ENCODE measurements around the gene KCNG4. TPM values are rescaled to one million over a fixed set of nuclear protein-coding genes. Genes with fewer than 3 reads are reported as not detected.

The KCNG4 gene
- polyA plus RNA-seq, 1 donor from 2014 or later, result not detected

DNA sequence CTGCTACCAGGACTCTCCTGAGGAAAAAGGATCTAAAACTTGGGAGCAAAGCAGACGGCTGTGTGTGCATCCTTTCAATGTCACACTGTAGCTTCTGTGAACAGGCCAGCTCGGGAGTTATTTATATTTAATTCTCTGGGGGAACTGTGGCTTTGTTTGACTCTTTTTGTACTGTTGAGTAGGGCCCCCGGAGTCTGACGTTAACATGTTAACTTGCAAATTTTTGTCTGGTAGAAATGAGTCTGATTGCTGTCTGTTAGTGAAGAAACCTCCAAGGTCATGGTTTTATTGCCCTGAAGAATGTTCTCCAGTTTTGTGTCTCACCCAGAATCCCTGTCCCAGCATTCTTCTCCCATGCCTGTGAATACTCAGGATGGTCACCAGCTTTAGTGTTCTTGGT, 14.2 kb upstream of the KCNG4 start:
- Histone ChIP-seq H4K20me1 (ENCODE audit: insufficient read depth) (no peaks in the 10 kb centered on the region), H3K9ac (ENCODE audit: low read length) (no peak overlapping the region), H3K36me3 (ENCODE audit: insufficient read depth, low read length) (no peaks in the 10 kb centered on the region), H3F3A (ENCODE audit: insufficient read depth, low read length, poor library complexity, severe bottlenecking) (no peaks in the 10 kb centered on the region), H3K9me2 (ENCODE audit: insufficient read depth, low read length) (no peaks in the 10 kb centered on the region), H3K4me2 (ENCODE audit: low read length) (no peak overlapping the region), H3K27me3 (ENCODE audit: insufficient read depth, low read depth, low read length) (no peaks in the 10 kb centered on the region), H3K4me3 (ENCODE audit: low read length) (no peak overlapping the region), H3K79me2 (replicated peaks; ENCODE audit: insufficient read depth, low read length) (no peaks in the 10 kb centered on the region), H3K27ac (ENCODE audit: low read length) (no peak overlapping the region), H2AFZ (ENCODE audit: low read depth, low read length) (no peak overlapping the region), H3K9me3 (ENCODE audit: low read length) (no peaks in the 10 kb centered on the region)
- TF ChIP-seq SMC3 (conservative IDR thresholded peaks at IDR 0.05; ENCODE audit: poor library complexity), result no peak
- TF ChIP-seq TAF1 (IDR thresholded peaks at IDR 0.05; ENCODE audit: low read depth), result no peak
- TF ChIP-seq, protein P1, sequence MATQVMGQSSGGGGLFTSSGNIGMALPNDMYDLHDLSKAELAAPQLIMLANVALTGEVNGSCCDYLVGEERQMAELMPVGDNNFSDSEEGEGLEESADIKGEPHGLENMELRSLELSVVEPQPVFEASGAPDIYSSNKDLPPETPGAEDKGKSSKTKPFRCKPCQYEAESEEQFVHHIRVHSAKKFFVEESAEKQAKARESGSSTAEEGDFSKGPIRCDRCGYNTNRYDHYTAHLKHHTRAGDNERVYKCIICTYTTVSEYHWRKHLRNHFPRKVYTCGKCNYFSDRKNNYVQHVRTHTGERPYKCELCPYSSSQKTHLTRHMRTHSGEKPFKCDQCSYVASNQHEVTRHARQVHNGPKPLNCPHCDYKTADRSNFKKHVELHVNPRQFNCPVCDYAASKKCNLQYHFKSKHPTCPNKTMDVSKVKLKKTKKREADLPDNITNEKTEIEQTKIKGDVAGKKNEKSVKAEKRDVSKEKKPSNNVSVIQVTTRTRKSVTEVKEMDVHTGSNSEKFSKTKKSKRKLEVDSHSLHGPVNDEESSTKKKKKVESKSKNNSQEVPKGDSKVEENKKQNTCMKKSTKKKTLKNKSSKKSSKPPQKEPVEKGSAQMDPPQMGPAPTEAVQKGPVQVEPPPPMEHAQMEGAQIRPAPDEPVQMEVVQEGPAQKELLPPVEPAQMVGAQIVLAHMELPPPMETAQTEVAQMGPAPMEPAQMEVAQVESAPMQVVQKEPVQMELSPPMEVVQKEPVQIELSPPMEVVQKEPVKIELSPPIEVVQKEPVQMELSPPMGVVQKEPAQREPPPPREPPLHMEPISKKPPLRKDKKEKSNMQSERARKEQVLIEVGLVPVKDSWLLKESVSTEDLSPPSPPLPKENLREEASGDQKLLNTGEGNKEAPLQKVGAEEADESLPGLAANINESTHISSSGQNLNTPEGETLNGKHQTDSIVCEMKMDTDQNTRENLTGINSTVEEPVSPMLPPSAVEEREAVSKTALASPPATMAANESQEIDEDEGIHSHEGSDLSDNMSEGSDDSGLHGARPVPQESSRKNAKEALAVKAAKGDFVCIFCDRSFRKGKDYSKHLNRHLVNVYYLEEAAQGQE (IDR thresholded peaks at IDR 0.05; ENCODE audit: borderline replicate concordance), result no peak
- no peak for TF ChIP-seq RAD21 (conservative IDR thresholded peaks at IDR 0.05)
- no peak for TF ChIP-seq MXI1 (conservative IDR thresholded peaks at IDR 0.05; ENCODE audit: poor library complexity, severe bottlenecking)
- TF ChIP-seq EP300 (conservative IDR thresholded peaks at IDR 0.05; ENCODE audit: poor library complexity, severe bottlenecking), result no peak
- TF ChIP-seq EZH2 (IDR thresholded peaks at IDR 0.05; ENCODE audit: borderline replicate concordance, insufficient read depth, low read length, poor library complexity, severe bottlenecking), result no peak
- TF ChIP-seq POLR2AphosphoS5 (IDR thresholded peaks at IDR 0.05), result no peak
- TF ChIP-seq, protein P2, sequence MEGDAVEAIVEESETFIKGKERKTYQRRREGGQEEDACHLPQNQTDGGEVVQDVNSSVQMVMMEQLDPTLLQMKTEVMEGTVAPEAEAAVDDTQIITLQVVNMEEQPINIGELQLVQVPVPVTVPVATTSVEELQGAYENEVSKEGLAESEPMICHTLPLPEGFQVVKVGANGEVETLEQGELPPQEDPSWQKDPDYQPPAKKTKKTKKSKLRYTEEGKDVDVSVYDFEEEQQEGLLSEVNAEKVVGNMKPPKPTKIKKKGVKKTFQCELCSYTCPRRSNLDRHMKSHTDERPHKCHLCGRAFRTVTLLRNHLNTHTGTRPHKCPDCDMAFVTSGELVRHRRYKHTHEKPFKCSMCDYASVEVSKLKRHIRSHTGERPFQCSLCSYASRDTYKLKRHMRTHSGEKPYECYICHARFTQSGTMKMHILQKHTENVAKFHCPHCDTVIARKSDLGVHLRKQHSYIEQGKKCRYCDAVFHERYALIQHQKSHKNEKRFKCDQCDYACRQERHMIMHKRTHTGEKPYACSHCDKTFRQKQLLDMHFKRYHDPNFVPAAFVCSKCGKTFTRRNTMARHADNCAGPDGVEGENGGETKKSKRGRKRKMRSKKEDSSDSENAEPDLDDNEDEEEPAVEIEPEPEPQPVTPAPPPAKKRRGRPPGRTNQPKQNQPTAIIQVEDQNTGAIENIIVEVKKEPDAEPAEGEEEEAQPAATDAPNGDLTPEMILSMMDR (IDR thresholded peaks at IDR 0.05; ENCODE audit: poor library complexity, severe bottlenecking), result no peak

GRCh38 chr16:84253173-84253572, 13.4 kb upstream of the KCNG4 start:
- Histone ChIP-seq H3K4me3 (ENCODE audit: low read length) (no peak overlapping the region), H3K36me3 (ENCODE audit: insufficient read depth, low read length) (no peaks in the 10 kb centered on the region), H3K79me2 (replicated peaks; ENCODE audit: insufficient read depth, low read length) (no peaks in the 10 kb centered on the region), H2AFZ (ENCODE audit: low read depth, low read length) (no peak overlapping the region), H3K9me3 (ENCODE audit: low read length) (no peaks in the 10 kb centered on the region), H3K27me3 (ENCODE audit: insufficient read depth, low read depth, low read length) (no peaks in the 10 kb centered on the region), H3K9me2 (ENCODE audit: insufficient read depth, low read length) (no peaks in the 10 kb centered on the region), H3K4me2 (ENCODE audit: low read length) (no peak overlapping the region), H3F3A (ENCODE audit: insufficient read depth, low read length, poor library complexity, severe bottlenecking) (no peaks in the 10 kb centered on the region), H4K20me1 (ENCODE audit: insufficient read depth) (no peaks in the 10 kb centered on the region), H3K9ac (ENCODE audit: low read length) (no peak overlapping the region), H3K27ac (ENCODE audit: low read length) (no peak overlapping the region)
- TF ChIP-seq EZH2 (IDR thresholded peaks at IDR 0.05; ENCODE audit: borderline replicate concordance, insufficient read depth, low read length, poor library complexity, severe bottlenecking) (no peak), MXI1 (conservative IDR thresholded peaks at IDR 0.05; ENCODE audit: poor library complexity, severe bottlenecking) (no peak), TAF1 (IDR thresholded peaks at IDR 0.05; ENCODE audit: low read depth) (no peak), SMC3 (conservative IDR thresholded peaks at IDR 0.05; ENCODE audit: poor library complexity) (no peak), POLR2AphosphoS5 (IDR thresholded peaks at IDR 0.05) (no peak), EP300 (conservative IDR thresholded peaks at IDR 0.05; ENCODE audit: poor library complexity, severe bottlenecking) (no peak), RAD21 (conservative IDR thresholded peaks at IDR 0.05) (no peak)
- TF ChIP-seq, protein P2 (IDR thresholded peaks at IDR 0.05; ENCODE audit: poor library complexity, severe bottlenecking), result no peak
- TF ChIP-seq, protein P1 (IDR thresholded peaks at IDR 0.05; ENCODE audit: borderline replicate concordance), result no peak

All from neural cell (in vitro differentiated cells).